Loucy (cell line): ENCODE measurements around the gene RUNX2.

Experiments used
- CTCF ChIP-seq: fragments of 200-600 bp; sonication (generic); conservative IDR thresholded peaks from 2 replicates; pipeline ENCODE4 v1.5.1; 2014; ENCODE audit warnings: mild to moderate bottlenecking, antibody characterized with exemption, low read length
- EZH2phosphoT487 ChIP-seq: fragments of 200-600 bp; IDR thresholded peaks from 2 replicates; pipeline ENCODE4 v1.6.1; 2018; ENCODE audit warnings: antibody characterized with exemption, mild to moderate bottlenecking, moderate library complexity, borderline replicate concordance

- TF ChIP-seq CTCF (no peak), EZH2phosphoT487 (no peak)
Measured at GRCh38 chr6:45445364-45445748, 117.2 kb downstream of the RUNX2 start.
